Neural cell (in vitro differentiated cells): ENCODE results near the gene MAPRE3. TPM values are rescaled to one million over a fixed set of nuclear protein-coding genes. Genes with fewer than 3 reads are reported as not detected.

Source experiments
- H2AFZ ChIP-seq: fragments of 200-600, 300-800 bp; sonication (generic), shearing (Covaris generic); 2 replicates; pipeline ENCODE4 v1.6.0; 2014; ENCODE audit warnings: low read depth, mild to moderate bottlenecking, antibody characterized with exemption, low read length, moderate library complexity
- H3F3A ChIP-seq: fragments of 200-600 bp; shearing (Covaris generic); 2 replicates; pipeline ENCODE4 v1.6.1; 2016; ENCODE audit warnings: mild to moderate bottlenecking, moderate library complexity, mixed read lengths, antibody characterized with exemption, low read length; ENCODE audit not compliant: insufficient read depth, poor library complexity, severe bottlenecking
- H3K27ac ChIP-seq: fragments of 200-600, 300-800 bp; sonication (generic), shearing (Covaris generic); 2 replicates; pipeline ENCODE4 v1.5.1; 2014; ENCODE audit warnings: mild to moderate bottlenecking, low read length, moderate library complexity
- H3K27me3 ChIP-seq: fragments of 300-800, 200-600 bp; sonication (generic), shearing (Covaris generic); 2 replicates; pipeline ENCODE4 v1.6.0; 2014; ENCODE audit warnings: mild to moderate bottlenecking, low read depth, low read length, moderate library complexity; ENCODE audit not compliant: insufficient read depth
- H3K36me3 ChIP-seq: fragments of 300-800, 200-600 bp; sonication (generic), shearing (Covaris generic); 2 replicates; pipeline ENCODE4 v1.5.1; 2014; ENCODE audit warnings: mild to moderate bottlenecking, antibody characterized with exemption, low read length, moderate library complexity; ENCODE audit not compliant: insufficient read depth
- H3K4me2 ChIP-seq: fragments of 300-800, 200-600 bp; sonication (generic), shearing (Covaris generic); 2 replicates; pipeline ENCODE4 v1.6.0; 2014; ENCODE audit warnings: mild to moderate bottlenecking, low read length
- H3K4me3 ChIP-seq: fragments of 300-800, 200-600 bp; sonication (generic), shearing (Covaris generic); 2 replicates; pipeline ENCODE4 v1.5.1; 2014; ENCODE audit warnings: mild to moderate bottlenecking, low read length, moderate library complexity
- H3K79me2 ChIP-seq: fragments of 200-600 bp; shearing (Covaris generic); replicated peaks from 2 replicates; pipeline ENCODE4 v1.6.0; 2014; ENCODE audit warnings: mild to moderate bottlenecking, low read length, moderate library complexity; ENCODE audit not compliant: insufficient read depth
- H3K9ac ChIP-seq: fragments of 300-800, 200-600 bp; sonication (generic), shearing (Covaris generic); 2 replicates; pipeline ENCODE4 v1.6.1; 2016; ENCODE audit warnings: mild to moderate bottlenecking, low read length, mixed read lengths
- H3K9me2 ChIP-seq: fragments of 200-600 bp; shearing (Covaris generic); 2 replicates; pipeline ENCODE4 v1.6.1; 2016; ENCODE audit warnings: mild to moderate bottlenecking, low read length, mixed read lengths; ENCODE audit not compliant: insufficient read depth
- H3K9me3 ChIP-seq: fragments of 200-600, 300-800 bp; sonication (generic), shearing (Covaris generic); 2 replicates; pipeline ENCODE4 v1.6.1; 2016; ENCODE audit warnings: mild to moderate bottlenecking, mixed run types, low read length, moderate library complexity, mixed read lengths
- H4K20me1 ChIP-seq: fragments of 200-600 bp; shearing (Covaris generic); 2 replicates; pipeline ENCODE4 v1.6.1; 2016; ENCODE audit warnings: mild to moderate bottlenecking, mixed run types; ENCODE audit not compliant: insufficient read depth
- EP300 ChIP-seq: fragments of 450-650 bp; conservative IDR thresholded peaks from 2 replicates; pipeline ENCODE4 v1.6.1; 2014; ENCODE audit warnings: antibody characterized with exemption, mild to moderate bottlenecking, moderate library complexity; ENCODE audit not compliant: poor library complexity, severe bottlenecking
- EZH2 ChIP-seq: fragments of 200-600, 300-800 bp; shearing (Covaris generic), sonication (generic); IDR thresholded peaks from 2 replicates; pipeline ENCODE4 v1.6.1; 2014; ENCODE audit warnings: antibody characterized with exemption, low read length, borderline replicate concordance, mild to moderate bottlenecking; ENCODE audit not compliant: insufficient read depth, poor library complexity, severe bottlenecking
- MXI1 ChIP-seq: fragments of 450-650 bp; conservative IDR thresholded peaks from 2 replicates; pipeline ENCODE4 v1.6.1; 2014; ENCODE audit warnings: antibody characterized with exemption, mild to moderate bottlenecking; ENCODE audit not compliant: poor library complexity, severe bottlenecking
- POLR2AphosphoS5 ChIP-seq: IDR thresholded peaks from 2 replicates; pipeline ENCODE4 v1.6.1; 2012
- RAD21 ChIP-seq: fragments of 450-650 bp; conservative IDR thresholded peaks from 2 replicates; pipeline ENCODE4 v1.6.1; 2014; ENCODE audit warnings: antibody characterized with exemption, mild to moderate bottlenecking, moderate library complexity
- SMC3 ChIP-seq: fragments of 450-650 bp; conservative IDR thresholded peaks from 2 replicates; pipeline ENCODE4 v1.6.1; 2014; ENCODE audit warnings: antibody characterized with exemption, mild to moderate bottlenecking, moderate library complexity; ENCODE audit not compliant: poor library complexity
- TAF1 ChIP-seq: IDR thresholded peaks from 2 replicates; pipeline ENCODE4 v1.6.1; 2012; ENCODE audit warnings: low read depth
- polyA plus RNA-seq: library from polyadenylated mRNA; depleted of rRNA; stranded (reverse); fragments of >200 nt; gene quantifications from 2 replicates; pipeline ENCODE4 v1.2.3, GENCODE V29; 2014
- TF ChIP-seq, protein P1 (sequence below): IDR thresholded peaks from 2 replicates; pipeline ENCODE4 v1.6.1; 2012; ENCODE audit warnings: borderline replicate concordance
- TF ChIP-seq, protein P2 (sequence below): fragments of 450-650 bp; IDR thresholded peaks from 2 replicates; pipeline ENCODE4 v1.5.1; 2014; ENCODE audit warnings: antibody characterized with exemption, mild to moderate bottlenecking, moderate library complexity; ENCODE audit not compliant: poor library complexity, severe bottlenecking

Gene MAPRE3
- polyA plus RNA-seq, 1 donor from 2014 or later = 69.2 TPM

DNA sequence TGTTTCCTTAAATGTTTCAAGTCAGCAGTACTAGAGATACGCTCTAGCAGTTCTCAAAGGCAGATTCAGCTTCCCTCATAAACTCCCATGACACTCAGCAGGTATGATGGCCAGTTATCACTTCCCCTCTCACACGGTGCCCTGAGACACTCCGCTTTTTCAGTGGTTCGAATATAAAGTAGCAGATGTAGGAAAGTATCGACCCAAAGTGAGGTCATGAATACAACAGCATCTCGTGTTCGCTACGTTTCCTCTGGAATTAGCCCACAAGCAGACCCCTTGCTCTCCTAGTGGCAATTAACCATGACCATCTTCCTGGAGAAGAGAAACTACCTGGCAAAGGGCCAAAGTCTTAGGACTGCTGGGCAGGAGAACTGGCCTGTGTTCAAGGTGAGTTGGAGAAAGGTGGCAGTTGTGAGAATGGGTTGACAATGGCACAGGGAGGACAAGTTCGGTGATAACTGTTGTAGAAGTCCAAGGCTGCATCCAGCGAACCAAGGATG is 71.8 kb downstream of the MAPRE3 start:
- Histone ChIP-seq H3K27ac (no peak overlapping the region), H3K4me3 (no peak overlapping the region), H3K9ac (no peak overlapping the region), H3K36me3 (no peaks in the 10 kb centered on the region), H3K4me2 (no peak overlapping the region), H3K9me2 (no peaks in the 10 kb centered on the region), H4K20me1 (no peaks in the 10 kb centered on the region), H3K9me3 (no peaks in the 10 kb centered on the region), H3K27me3 (no peaks in the 10 kb centered on the region), H3F3A (no peaks in the 10 kb centered on the region), H3K79me2 (no peaks in the 10 kb centered on the region), H2AFZ (no peak overlapping the region)
- TF ChIP-seq, protein P1, sequence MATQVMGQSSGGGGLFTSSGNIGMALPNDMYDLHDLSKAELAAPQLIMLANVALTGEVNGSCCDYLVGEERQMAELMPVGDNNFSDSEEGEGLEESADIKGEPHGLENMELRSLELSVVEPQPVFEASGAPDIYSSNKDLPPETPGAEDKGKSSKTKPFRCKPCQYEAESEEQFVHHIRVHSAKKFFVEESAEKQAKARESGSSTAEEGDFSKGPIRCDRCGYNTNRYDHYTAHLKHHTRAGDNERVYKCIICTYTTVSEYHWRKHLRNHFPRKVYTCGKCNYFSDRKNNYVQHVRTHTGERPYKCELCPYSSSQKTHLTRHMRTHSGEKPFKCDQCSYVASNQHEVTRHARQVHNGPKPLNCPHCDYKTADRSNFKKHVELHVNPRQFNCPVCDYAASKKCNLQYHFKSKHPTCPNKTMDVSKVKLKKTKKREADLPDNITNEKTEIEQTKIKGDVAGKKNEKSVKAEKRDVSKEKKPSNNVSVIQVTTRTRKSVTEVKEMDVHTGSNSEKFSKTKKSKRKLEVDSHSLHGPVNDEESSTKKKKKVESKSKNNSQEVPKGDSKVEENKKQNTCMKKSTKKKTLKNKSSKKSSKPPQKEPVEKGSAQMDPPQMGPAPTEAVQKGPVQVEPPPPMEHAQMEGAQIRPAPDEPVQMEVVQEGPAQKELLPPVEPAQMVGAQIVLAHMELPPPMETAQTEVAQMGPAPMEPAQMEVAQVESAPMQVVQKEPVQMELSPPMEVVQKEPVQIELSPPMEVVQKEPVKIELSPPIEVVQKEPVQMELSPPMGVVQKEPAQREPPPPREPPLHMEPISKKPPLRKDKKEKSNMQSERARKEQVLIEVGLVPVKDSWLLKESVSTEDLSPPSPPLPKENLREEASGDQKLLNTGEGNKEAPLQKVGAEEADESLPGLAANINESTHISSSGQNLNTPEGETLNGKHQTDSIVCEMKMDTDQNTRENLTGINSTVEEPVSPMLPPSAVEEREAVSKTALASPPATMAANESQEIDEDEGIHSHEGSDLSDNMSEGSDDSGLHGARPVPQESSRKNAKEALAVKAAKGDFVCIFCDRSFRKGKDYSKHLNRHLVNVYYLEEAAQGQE = no peak
- TF ChIP-seq SMC3 (no peak), EP300 (no peak), TAF1 (no peak), EZH2 (no peak), RAD21 (no peak), MXI1 (no peak), POLR2AphosphoS5 (no peak)
- TF ChIP-seq, protein P2, sequence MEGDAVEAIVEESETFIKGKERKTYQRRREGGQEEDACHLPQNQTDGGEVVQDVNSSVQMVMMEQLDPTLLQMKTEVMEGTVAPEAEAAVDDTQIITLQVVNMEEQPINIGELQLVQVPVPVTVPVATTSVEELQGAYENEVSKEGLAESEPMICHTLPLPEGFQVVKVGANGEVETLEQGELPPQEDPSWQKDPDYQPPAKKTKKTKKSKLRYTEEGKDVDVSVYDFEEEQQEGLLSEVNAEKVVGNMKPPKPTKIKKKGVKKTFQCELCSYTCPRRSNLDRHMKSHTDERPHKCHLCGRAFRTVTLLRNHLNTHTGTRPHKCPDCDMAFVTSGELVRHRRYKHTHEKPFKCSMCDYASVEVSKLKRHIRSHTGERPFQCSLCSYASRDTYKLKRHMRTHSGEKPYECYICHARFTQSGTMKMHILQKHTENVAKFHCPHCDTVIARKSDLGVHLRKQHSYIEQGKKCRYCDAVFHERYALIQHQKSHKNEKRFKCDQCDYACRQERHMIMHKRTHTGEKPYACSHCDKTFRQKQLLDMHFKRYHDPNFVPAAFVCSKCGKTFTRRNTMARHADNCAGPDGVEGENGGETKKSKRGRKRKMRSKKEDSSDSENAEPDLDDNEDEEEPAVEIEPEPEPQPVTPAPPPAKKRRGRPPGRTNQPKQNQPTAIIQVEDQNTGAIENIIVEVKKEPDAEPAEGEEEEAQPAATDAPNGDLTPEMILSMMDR = no peak

DNA sequence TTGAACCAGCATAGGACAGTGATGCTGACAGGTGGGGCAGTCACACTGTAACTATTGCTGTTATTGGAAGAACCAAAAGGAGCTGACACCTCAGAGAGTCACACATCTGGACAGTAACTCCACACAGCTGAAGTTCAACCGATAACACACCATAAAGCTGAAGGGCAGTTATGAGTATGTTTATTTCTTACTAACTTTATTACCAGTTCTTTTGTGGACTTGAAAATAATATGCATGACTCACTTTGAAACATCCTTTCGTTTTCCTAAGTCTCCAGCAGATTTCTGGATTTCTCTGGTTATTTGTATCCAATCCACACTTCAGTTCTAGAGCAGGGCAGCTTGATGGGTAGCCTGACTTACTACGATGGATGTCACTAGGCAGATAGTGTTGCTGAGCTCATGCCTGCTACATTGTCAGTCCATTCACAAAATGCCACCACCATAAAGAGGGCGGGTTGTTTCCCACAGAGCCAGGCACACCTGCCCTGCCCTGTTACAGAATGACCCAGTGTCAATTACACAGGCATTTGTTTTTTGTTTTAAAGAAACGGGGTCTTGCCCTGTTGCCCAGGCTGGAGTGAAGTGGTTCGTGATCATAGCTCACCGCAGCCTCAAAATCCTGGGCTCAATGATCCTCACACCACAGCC is 72.7 kb downstream of the MAPRE3 start:
- Histone ChIP-seq H3K9ac (no peak overlapping the region), H3K9me2 (no peaks in the 10 kb centered on the region), H3K9me3 (no peaks in the 10 kb centered on the region), H3F3A (peaks cover under 1% of the 10 kb centered on the region), H3K27me3 (no peaks in the 10 kb centered on the region), H3K36me3 (no peaks in the 10 kb centered on the region), H3K27ac (no peak overlapping the region), H3K4me3 (no peak overlapping the region), H3K4me2 (no peak overlapping the region), H2AFZ (no peak overlapping the region), H4K20me1 (no peaks in the 10 kb centered on the region), H3K79me2 (no peaks in the 10 kb centered on the region)
- TF ChIP-seq EP300 = no peak
